ENCODE measurements around the gene LRRC14B. TPM values are rescaled to one million over a fixed set of nuclear protein-coding genes. Genes with fewer than 3 reads are reported as not detected.

LRRC14B gene
- total and polyA plus RNA-seq, 2 experiments from 2014 or later = not detected

- no peaks in the 10 kb centered on the region for H3K27me3 ChIP-seq (ENCODE audit: insufficient read depth)
- H3K9me3 Mint-ChIP-seq = no peaks in the 10 kb centered on the region; the same call in 2 of the 3 replicates
Measured at GRCh38 chr5:187617-188451, 3.5 kb upstream of the LRRC14B start.

More at GRCh38 chr5:187617-188451, 3.5 kb upstream of the LRRC14B start:
- Histone ChIP-seq H3F3A (replicated peaks; ENCODE audit: low read depth) (0 out of 2 replicates have a peak, but pooled peaks cover 2% of the 10 kb centered on the region), H2AFZ (no peak overlapping the region), H3K9me2 (ENCODE audit: insufficient read depth) (no peaks in the 10 kb centered on the region), H3K4me3 (no peak overlapping the region), H3K79me2 (replicated peaks; ENCODE audit: insufficient read depth) (no peaks in the 10 kb centered on the region), H3K4me2 (no peak overlapping the region), H4K20me1 (replicated peaks; ENCODE audit: insufficient read depth) (no peaks in the 10 kb centered on the region; the same call in 1 of the 2 replicates), H3K36me3 (ENCODE audit: insufficient read depth) (no peaks in the 10 kb centered on the region), H3K4me1 (ENCODE audit: insufficient read depth) (no peaks in the 10 kb centered on the region; the same call in 1 of the 2 replicates), H3K27ac (ENCODE audit: low read depth) (no peak overlapping the region)
- ATAC-seq (peak; percentile 1; the same call in 2 of the 3 replicates), DNase-seq (ENCODE audit: low spot score) (no peak)
- peaks cover 16% of the 10 kb centered on the region for H3K4me1 Mint-ChIP-seq
- H3K4me3 Mint-ChIP-seq = peak overlapping the region; percentile 16; the same call in 1 of the 3 replicates
- H3K27me3 Mint-ChIP-seq (ENCODE audit: insufficient read depth, low read depth, poor library complexity) = peaks cover 13% of the 10 kb centered on the region
- TF ChIP-seq CREB1 (CRISPR knock-in tag; IDR thresholded peaks at IDR 0.05; ENCODE audit: low read depth) (no peak), ZNF462 (CRISPR knock-in tag; IDR thresholded peaks at IDR 0.05) (no peak), NANOG (IDR thresholded peaks at IDR 0.05; ENCODE audit: borderline replicate concordance) (no peak), REST (IDR thresholded peaks at IDR 0.05; ENCODE audit: unreplicated experiment) (no peak), ZNF114 (CRISPR knock-in tag; IDR thresholded peaks at IDR 0.05) (no peak), EZH2 (IDR thresholded peaks at IDR 0.05; ENCODE audit: low read depth, unreplicated experiment) (no peak), STAT1 (IDR thresholded peaks at IDR 0.05; ENCODE audit: unreplicated experiment) (no peak)
- peaks cover 4% of the 10 kb centered on the region; the same call in 2 of the 3 replicates for H3K36me3 Mint-ChIP-seq (ENCODE audit: low read depth)
- H3K27ac Mint-ChIP-seq = no peak overlapping the region

Data from GM23338 (cell line).